GM15510 (cell line): ENCODE results near the gene CCDC70.

ENCODE experiments used
- POLR2A ChIP-seq: IDR thresholded peaks from 3 replicates; pipeline ENCODE4 v1.6.1; 2011; ENCODE audit warnings: borderline replicate concordance; ENCODE audit not compliant: insufficient read length; ENCODE audit errors: extremely low read depth

The CCDC70 gene

GRCh38 chr13:51841732-51842131, 20.0 kb upstream of the CCDC70 start:
- no peak for TF ChIP-seq POLR2A

- TF ChIP-seq POLR2A: no peak
These were observed 18.2 kb upstream of the CCDC70 start for GRCh38 chr13:51843529-51843928.

- no peak for TF ChIP-seq POLR2A
These were observed 16.8 kb upstream of the CCDC70 start, which contains the start of gene TMEM272 for GRCh38 chr13:51844862-51845573. Gene TMEM272, minus strand, starts transcription at chr13:51845177. Its CDS starts 6,647 bp downstream, at chr13:51838530.

- no peak for TF ChIP-seq POLR2A
These were observed 16.0 kb upstream of the CCDC70 start for GRCh38 chr13:51845574-51846318.

- TF ChIP-seq POLR2A: no peak
These were observed 15.0 kb upstream of the CCDC70 start for GRCh38 chr13:51846756-51847155.

GRCh38 chr13:51848674-51849073, 13.1 kb upstream of the CCDC70 start:
- TF ChIP-seq POLR2A: no peak

- TF ChIP-seq POLR2A: no peak
These were observed 12.3 kb upstream of the CCDC70 start for GRCh38 chr13:51849145-51850101.

GRCh38 chr13:51856027-51856736, 5.6 kb upstream of the CCDC70 start:
- TF ChIP-seq POLR2A: no peak

GRCh38 chr13:51856998-51857397, 4.8 kb upstream of the CCDC70 start:
- no peak for TF ChIP-seq POLR2A

- TF ChIP-seq POLR2A: no peak
These were observed 3.1 kb upstream of the CCDC70 start for GRCh38 chr13:51858433-51859247.

GRCh38 chr13:51862957-51863356, 1.2 kb downstream of the CCDC70 start:
- no peak for TF ChIP-seq POLR2A

- TF ChIP-seq POLR2A: no peak
These were observed 4.1 kb downstream of the CCDC70 start for GRCh38 chr13:51865838-51866237.

GRCh38 chr13:51867062-51867461, 5.3 kb downstream of the CCDC70 start:
- TF ChIP-seq POLR2A: no peak
